ENCODE results near the gene RNF224. TPM values are rescaled to one million over a fixed set of nuclear protein-coding genes. Genes with fewer than 3 reads are reported as not detected.

Gene RNF224
- total and polyA plus RNA-seq, 10 of the 15 experiments (the other 5 are each of a cell fraction or from before 2014, with no cell fraction given) = not detected

DNA sequence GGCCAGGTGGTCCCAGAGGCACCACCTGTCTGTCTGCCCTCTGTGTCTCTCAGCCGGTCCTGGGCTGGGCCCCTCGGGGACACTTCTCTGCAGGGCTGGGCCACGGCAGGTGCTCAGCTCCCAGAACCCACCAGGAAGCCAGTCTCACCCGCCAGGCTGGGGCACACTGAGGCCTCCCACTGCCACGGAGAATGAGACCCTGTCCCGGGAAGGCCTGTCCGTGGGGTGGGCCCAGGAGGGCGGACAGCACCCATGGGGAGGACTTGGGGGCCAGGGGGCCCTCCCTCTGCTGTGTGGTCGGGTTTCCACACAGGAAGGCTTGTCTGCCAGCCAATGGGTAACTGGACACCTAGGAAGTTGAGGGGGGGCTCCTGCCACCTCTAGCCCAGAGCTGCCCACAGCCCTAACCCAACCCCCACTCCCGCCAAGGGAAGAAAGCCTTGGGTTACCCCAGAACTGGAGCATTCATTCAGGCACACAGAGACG lies 9.7 kb downstream of the RNF224 start:
- DNase-seq (ENCODE audit: low read depth, low spot score) (no peak), ATAC-seq (no peak), FAIRE-seq (no peak)
- Histone ChIP-seq H4K20me1 (ENCODE audit: control insufficient read depth, insufficient read depth) (no peaks in the 10 kb centered on the region), H3K36me3 (ENCODE audit: control insufficient read depth in 2 of 2, insufficient read depth in 2 of 2, low read length in 1 of 2) (no peaks in the 10 kb centered on the region), H3K79me2 (ENCODE audit: control insufficient read depth, insufficient read depth, low read length) (peaks cover 14% of the 10 kb centered on the region), H3K27me3 (replicated peaks in 1 of 2; ENCODE audit: control insufficient read depth in 2 of 2, insufficient read depth in 2 of 2, low read length in 1 of 2) (no peaks in the 10 kb centered on the region), H3K27ac (ENCODE audit: control insufficient read depth, insufficient read depth) (peak overlapping the region; percentile 31; the same call in 1 of the 2 replicates), H3K4me3 (no peak overlapping the region), H3K4me1 (ENCODE audit: control insufficient read depth, insufficient read depth, low read length) (peaks cover 26% of the 10 kb centered on the region), H3K4me2 (ENCODE audit: control insufficient read depth, insufficient read depth) (peak overlapping the region; percentile 94), H2AFZ (ENCODE audit: control insufficient read depth, low read depth, low read length) (peak overlapping the region; percentile 65), H3K9me3 (replicated peaks; ENCODE audit: control insufficient read depth, insufficient read depth, low read length) (no peaks in the 10 kb centered on the region), H3K9ac (ENCODE audit: control insufficient read depth, insufficient read depth, low read length) (peak overlapping the region; percentile 44)
- 8% methylated on average over 11 of the region's 11 CpGs for WGBS (ENCODE audit: insufficient coverage, insufficient replicate concordance, low lambda C conversion rate, missing lambda C conversion rate)
- no TSS peak for BruUV-seq (replicated peaks)
- in situ Hi-C loops (cut with MboI) = no loop called here
- TF ChIP-seq IKZF1 (conservative IDR thresholded peaks at IDR 0.05) (0 out of 2 replicates have a peak, but pooled peaks have one; percentile 1), RFX5 (IDR thresholded peaks at IDR 0.05; ENCODE audit: low read depth, low read length) (no peak)
- CTCF ChIA-PET = interaction anchor here (0.6 to 5.3 kb wide), 43 partner anchors 12 to 471 kb away, joined by 3 to 52 read pairs (median 4); partner anchors contain the start of genes ANAPC2, CYSRT1, DPP7 and EXD3
- RAD21 ChIA-PET (ENCODE audit: unreplicated experiment) = interaction anchor here (0.6 to 4.6 kb wide), 28 partner anchors 14 to 436 kb away, joined by 3 to 20 read pairs (median 4); partner anchors contain the start of genes ANAPC2, MAN1B1, NELFB and RNF208
- intact Hi-C loops (cut with micrococcal nuclease; ENCODE audit: unreplicated experiment) = loop anchor here (5.0 kb wide), 1 partner anchor 450 kb away; no protein-coding TSS in a partner anchor
- POLR2A ChIA-PET = interaction anchor here (0.9 to 9.2 kb wide), 9 partner anchors 14 to 166 kb away, joined by 3 to 112 read pairs (median 7); partner anchors contain the start of genes CYSRT1, NELFB, NRARP and RNF208
- SMC1A ChIA-PET (ENCODE audit: uncharacterized antibody, unreplicated experiment) = interaction anchor here (0.7 to 2.4 kb wide), 10 partner anchors 12 to 176 kb away, joined by 3 to 6 read pairs (median 4); partner anchors contain the start of gene TOR4A

GRCh38 chr9:137237759-137238726 lies 10.7 kb downstream of the RNF224 start:
- no peak for ATAC-seq
- no TSS peak for BruUV-seq (replicated peaks)
- no peak overlapping the region for H3K9ac ChIP-seq (ENCODE audit: control insufficient read depth, insufficient read depth, low read length)
- SMC1A ChIA-PET (ENCODE audit: uncharacterized antibody, unreplicated experiment) = interaction anchor here (0.9 to 2.4 kb wide), 5 partner anchors 18 to 169 kb away, joined by 3 to 6 read pairs (median 4); partner anchors contain the start of gene TOR4A
- POLR2A ChIA-PET = interaction anchor here (1.5 to 9.2 kb wide), 4 partner anchors 15 to 155 kb away, joined by 7 to 112 read pairs (median 11); partner anchors contain the start of genes CYSRT1, NELFB, RNF208 and SSNA1
- FAIRE-seq = no peak
- H3K79me2 ChIP-seq (ENCODE audit: control insufficient read depth, insufficient read depth, low read length) = peaks cover 24% of the 10 kb centered on the region
- CTCF ChIA-PET = interaction anchor here (0.8 to 5.3 kb wide), 20 partner anchors 13 to 290 kb away, joined by 3 to 52 read pairs (median 4); partner anchors contain the start of genes ANAPC2, CYSRT1, EXD3 and NOXA1
- no peak overlapping the region for H3K4me3 ChIP-seq
- intact Hi-C loops (cut with micrococcal nuclease; ENCODE audit: unreplicated experiment) (loop anchor here (5.0 kb wide), 1 partner anchor 451 kb away; no protein-coding TSS in a partner anchor), in situ Hi-C loops (cut with MboI) (no loop called here)
- H3K4me1 ChIP-seq (ENCODE audit: control insufficient read depth, insufficient read depth, low read length) = peaks cover 35% of the 10 kb centered on the region
- 0 out of 2 replicates have a peak overlapping the region, but pooled peaks have one; percentile 17 for H3K4me2 ChIP-seq (ENCODE audit: control insufficient read depth, insufficient read depth)
- H3K27me3 ChIP-seq (replicated peaks in 1 of 2; ENCODE audit: control insufficient read depth in 2 of 2, insufficient read depth in 2 of 2, low read length in 1 of 2) = no peaks in the 10 kb centered on the region
- H3K27ac ChIP-seq (ENCODE audit: control insufficient read depth, insufficient read depth) = no peak overlapping the region
- RAD21 ChIA-PET (ENCODE audit: unreplicated experiment) = interaction anchor here (0.9 to 4.6 kb wide), 8 partner anchors 14 to 110 kb away, joined by 3 to 20 read pairs (median 4); partner anchors contain the start of genes ANAPC2, SSNA1 and TOR4A
- 66% methylated on average over 13 of the region's 13 CpGs for WGBS (ENCODE audit: insufficient coverage, insufficient replicate concordance, low lambda C conversion rate, missing lambda C conversion rate)
- H4K20me1 ChIP-seq (ENCODE audit: control insufficient read depth, insufficient read depth) = peaks cover 4% of the 10 kb centered on the region; the same call in 1 of the 2 replicates
- H3K36me3 ChIP-seq (ENCODE audit: control insufficient read depth in 2 of 2, insufficient read depth in 2 of 2, low read length in 1 of 2) = peaks cover 3 to 10% of the 10 kb centered on the region in 2 experiments
- H3K9me3 ChIP-seq (replicated peaks; ENCODE audit: control insufficient read depth, insufficient read depth, low read length) = no peaks in the 10 kb centered on the region
- no peak for DNase-seq (ENCODE audit: low read depth, low spot score)
- no peak overlapping the region for H2AFZ ChIP-seq (ENCODE audit: control insufficient read depth, low read depth, low read length)
- TF ChIP-seq MEF2B (IDR thresholded peaks at IDR 0.05; ENCODE audit: partially characterized antibody, poor library complexity, severe bottlenecking) (peak; percentile 13), REST (IDR thresholded peaks at IDR 0.05; ENCODE audit: low read depth, low read length) (no peak), ZBTB33 (IDR thresholded peaks at IDR 0.05) (0 out of 2 replicates have a peak, but pooled peaks have one; percentile 44)

All from GM12878 (cell line).